Liver (tissue), 9 donors: ENCODE results near the gene WRNIP1. TPM values are rescaled to one million over a fixed set of nuclear protein-coding genes. Genes with fewer than 3 reads are reported as not detected.

Source experiments
- DNase-seq: peaks from one replicate; pipeline ENCODE4 v3.0.0-alpha.2; 2017; ENCODE audit warnings: low spot score
- H3K27ac ChIP-seq, 2 donors: one replicate each; pipeline ENCODE4 v1.7.0; 2013; ENCODE audit warnings: inconsistent platforms in 2 of 2, low read length in 2 of 2, control low read depth in 1 of 2, low read depth in 1 of 2, mild to moderate bottlenecking in 1 of 2
- H3K27me3 ChIP-seq, 4 donors: one replicate each; pipeline versions ENCODE4 v1.6.1 to v1.7.0; 2013; ENCODE audit warnings: low read length in 3 of 4, inconsistent platforms in 1 of 4, mild to moderate bottlenecking in 1 of 4, moderate library complexity in 1 of 4; ENCODE audit not compliant: control insufficient read depth in 4 of 4, insufficient read depth in 4 of 4
- H3K36me3 ChIP-seq, 4 donors: one replicate each; pipeline versions ENCODE4 v1.6.1 to v1.7.0; 2013; ENCODE audit warnings: low read length in 3 of 4, mild to moderate bottlenecking in 3 of 4, low read depth in 1 of 4, moderate library complexity in 1 of 4; ENCODE audit not compliant: control insufficient read depth in 4 of 4, insufficient read depth in 3 of 4
- H3K4me1 ChIP-seq, 4 donors: one replicate each; pipeline versions ENCODE4 v1.6.1 to v1.7.0; 2013; ENCODE audit warnings: low read length in 3 of 4, mild to moderate bottlenecking in 3 of 4, moderate library complexity in 1 of 4; ENCODE audit not compliant: control insufficient read depth in 4 of 4, insufficient read depth in 4 of 4
- H3K4me3 ChIP-seq, 3 donors: one replicate each; pipeline versions ENCODE4 v1.6.1 to v1.7.0; 2013; ENCODE audit warnings: low read length in 3 of 3, control low read depth in 1 of 3, low read depth in 1 of 3, mild to moderate bottlenecking in 1 of 3
- H3K9ac ChIP-seq, 2 donors: one replicate each; pipeline ENCODE4 v1.7.0; 2013; ENCODE audit warnings: low read length in 2 of 2, mild to moderate bottlenecking in 2 of 2, moderate library complexity in 2 of 2, control low read depth in 1 of 2, low read depth in 1 of 2
- H3K9me3 ChIP-seq, 4 donors: one replicate each; pipeline versions ENCODE4 v1.6.1 to v1.7.0; 2013; ENCODE audit warnings: low read length in 3 of 4; ENCODE audit not compliant: control insufficient read depth in 4 of 4
- EGR1 ChIP-seq, 2 donors: IDR thresholded peaks; 2 replicates each; pipeline ENCODE4 v1.6.1; 2016 to 2018; ENCODE audit warnings: antibody characterized with exemption in 2 of 2, low read depth in 2 of 2
- FOXA1 ChIP-seq: IDR thresholded peaks from 2 replicates; pipeline ENCODE4 v1.6.1; 2016; ENCODE audit warnings: antibody characterized with exemption
- FOXA2 ChIP-seq: IDR thresholded peaks from 2 replicates; pipeline ENCODE4 v1.6.1; 2016; ENCODE audit warnings: antibody characterized with exemption
- GABPA ChIP-seq, 2 donors: IDR thresholded peaks in 1 of 2; conservative IDR thresholded peaks in 1 of 2; 2 replicates each; pipeline ENCODE4 v1.6.1; 2016; ENCODE audit warnings: antibody characterized with exemption in 2 of 2, mild to moderate bottlenecking in 1 of 2, moderate library complexity in 1 of 2
- HNF4A ChIP-seq, 2 donors: conservative IDR thresholded peaks; 2 replicates each; pipeline ENCODE4 v1.6.1; 2016; ENCODE audit warnings: antibody characterized with exemption in 2 of 2, mild to moderate bottlenecking in 2 of 2
- HNF4G ChIP-seq: IDR thresholded peaks from 2 replicates; pipeline ENCODE4 v1.6.1; 2016; ENCODE audit warnings: antibody characterized with exemption
- JUND ChIP-seq, 2 donors: IDR thresholded peaks; 2 replicates each; pipeline ENCODE4 v1.6.1; 2016; ENCODE audit warnings: antibody characterized with exemption in 2 of 2
- NR2F2 ChIP-seq: IDR thresholded peaks from 2 replicates; pipeline ENCODE4 v1.6.1; 2016; ENCODE audit warnings: antibody characterized with exemption
- RAD21 ChIP-seq, 2 donors: IDR thresholded peaks; 2 replicates each; pipeline ENCODE4 v1.6.1; 2016; ENCODE audit warnings: antibody characterized with exemption in 2 of 2, mild to moderate bottlenecking in 2 of 2
- RXRA ChIP-seq, 2 donors: IDR thresholded peaks; 2 replicates each; pipeline ENCODE4 v1.6.1; 2017 to 2018; ENCODE audit warnings: antibody characterized with exemption in 2 of 2, mild to moderate bottlenecking in 1 of 2
- SP1 ChIP-seq: IDR thresholded peaks from 2 replicates; pipeline ENCODE4 v1.6.1; 2018; ENCODE audit warnings: antibody characterized with exemption, mild to moderate bottlenecking
- TAF1 ChIP-seq: conservative IDR thresholded peaks from 2 replicates; pipeline ENCODE4 v1.6.1; 2016; ENCODE audit warnings: antibody characterized with exemption, mild to moderate bottlenecking
- YY1 ChIP-seq: IDR thresholded peaks from 2 replicates; pipeline ENCODE4 v1.6.1; 2016; ENCODE audit warnings: antibody characterized with exemption, mild to moderate bottlenecking
- WGBS: extraction: QIAGEN DNeasy Blood & Tissue Kit; methylation state at CpG from one replicate; pipeline ENCODE4 v1.1.7; 2013; 5-methylcytosine and 5-hydroxymethylcytosine counted together
- polyA plus RNA-seq, 2 donors: library from polyadenylated mRNA; stranded (reverse) in 1 of 2; unstranded in 1 of 2; fragments of 200-250 nt in 1 of 2; fragments of >200 nt in 1 of 2; fragmentation: Nextera tagmentation in 1 of 2; extraction: Ambion mirVana in 1 of 2; gene quantifications; one replicate each; pipeline versions ENCODE4 v1.2.1 to v1.2.3, GENCODE V29; 2013 to 2015
- total RNA-seq, 2 donors: library from RNA; depleted of rRNA; stranded (reverse); fragments of >200 nt; gene quantifications; one replicate each; pipeline ENCODE4 v1.2.3, GENCODE V29; 2014
- TF ChIP-seq, protein P1 (sequence below): IDR thresholded peaks from 2 replicates; pipeline ENCODE4 v1.6.1; 2016; ENCODE audit warnings: antibody characterized with exemption
- TF ChIP-seq, protein P2 (sequence below): IDR thresholded peaks from 2 replicates; pipeline ENCODE4 v1.6.1; 2016; ENCODE audit warnings: antibody characterized with exemption
- TF ChIP-seq, protein P3 (sequence below): IDR thresholded peaks from 2 replicates; pipeline ENCODE4 v1.6.1; 2016; ENCODE audit warnings: antibody characterized with exemption, mild to moderate bottlenecking
- TF ChIP-seq, protein P4 (sequence below): IDR thresholded peaks from 2 replicates; pipeline ENCODE4 v1.6.1; 2016; ENCODE audit warnings: antibody characterized with exemption
- TF ChIP-seq, protein P5 (sequence below): fragments of 150-350 bp; IDR thresholded peaks from 2 replicates; pipeline ENCODE4 v1.5.1; 2017; ENCODE audit warnings: improper control_type of control experiment, low read depth, low read length; ENCODE audit not compliant: missing input control
- donor health status: healthy.
- donor health status: healthy.
- donor health status: healthy.
- donor health status: healthy.
- donor health status: healthy.

The WRNIP1 gene
- total and polyA plus RNA-seq, 4 donors = 10.0 to 32.7 (median 23.9) TPM

DNA sequence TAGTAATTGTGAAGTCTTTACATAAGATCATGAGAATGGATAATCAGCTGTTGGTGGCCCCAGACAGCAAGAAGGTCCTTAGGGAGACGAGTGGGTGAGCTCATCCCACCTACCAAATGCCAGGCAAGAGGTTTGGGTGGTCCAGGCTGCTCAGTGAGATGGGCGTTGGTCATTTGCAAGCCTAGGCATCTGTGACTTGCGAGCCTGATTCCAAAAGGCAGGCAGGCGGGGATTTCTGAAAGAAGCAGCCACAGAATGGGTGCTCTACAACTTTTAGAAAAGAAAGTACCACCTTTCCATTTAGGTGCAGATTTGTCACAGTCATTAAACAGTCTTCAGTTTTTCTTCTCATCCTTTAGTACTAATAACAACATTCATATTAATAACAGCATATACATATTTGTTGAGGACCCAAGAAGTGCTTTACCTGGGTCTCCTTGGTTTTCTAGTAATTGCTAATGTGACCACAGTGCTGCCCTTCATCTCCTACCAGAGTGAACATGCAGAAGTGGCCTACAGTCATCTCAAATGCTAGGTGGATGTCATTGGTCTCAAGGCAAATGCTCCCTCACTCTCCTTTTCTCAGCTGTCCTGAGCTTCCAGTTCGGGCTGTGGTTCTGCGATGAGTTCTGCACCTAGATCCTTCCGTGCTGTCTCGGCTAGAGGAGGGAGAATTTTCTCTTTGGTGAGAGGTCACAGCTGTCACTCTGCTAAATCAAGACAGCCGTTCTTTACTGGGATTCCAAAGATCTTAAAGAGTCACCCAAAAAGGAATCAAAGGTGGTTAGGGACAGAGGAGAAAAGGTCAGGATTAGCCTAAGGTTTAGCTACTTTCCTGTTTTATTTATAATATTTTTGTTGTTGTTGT is 2.7 kb downstream of the WRNIP1 start:
- Histone ChIP-seq H3K9me3 (no peaks in the 10 kb centered on the region), H3K4me3 (no peak overlapping the region), H3K4me1 (peaks cover 4 to 44% (median 30%) of the 10 kb centered on the region in 4 donors), H3K36me3 (peaks cover 0 to 3% (median under 1%) of the 10 kb centered on the region in 4 donors), H3K27ac (no peak overlapping the region), H3K9ac (no peak overlapping the region), H3K27me3 (no peaks in the 10 kb centered on the region)
- 68% methylated on average over 9 of the region's 9 CpGs for WGBS
- no peak for DNase-seq
- TF ChIP-seq SP1 (no peak), HNF4A (conservative IDR thresholded peaks at IDR 0.05) (no peak)

DNA sequence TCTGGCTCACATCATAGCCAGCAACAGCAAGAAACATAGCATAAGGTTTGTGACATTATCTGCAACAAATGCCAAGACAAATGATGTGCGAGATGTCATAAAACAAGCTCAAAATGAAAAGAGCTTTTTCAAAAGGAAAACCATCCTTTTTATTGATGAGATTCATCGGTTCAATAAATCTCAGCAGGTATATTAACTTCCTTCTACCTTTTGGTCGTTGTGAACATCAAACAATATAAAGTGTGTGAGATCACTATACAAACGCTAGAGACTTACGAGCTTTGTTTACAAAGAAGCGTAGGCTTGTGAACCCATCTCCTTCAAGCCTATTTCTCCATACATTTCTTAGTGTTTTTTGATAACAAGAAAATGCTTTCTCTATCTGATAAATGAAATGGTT is 3.5 kb downstream of the WRNIP1 start:
- no peaks in the 10 kb centered on the region for H3K27me3 ChIP-seq
- H3K4me3 ChIP-seq = no peak overlapping the region
- TF ChIP-seq YY1 (no peak), TAF1 (no peak), RAD21 (IDR thresholded peaks at IDR 0.05) (no peak), GABPA (IDR thresholded peaks at IDR 0.05 in 1 of 2, conservative IDR thresholded peaks at IDR 0.05 in 1 of 2) (no peak), RXRA (IDR thresholded peaks at IDR 0.05) (no peak), FOXA1 (no peak), HNF4G (no peak), SP1 (no peak), NR2F2 (no peak), FOXA2 (no peak), JUND (IDR thresholded peaks at IDR 0.05) (no peak), EGR1 (IDR thresholded peaks at IDR 0.05; ENCODE audit: low read depth in 2 of 2) (no peak)
- TF ChIP-seq, protein P1, sequence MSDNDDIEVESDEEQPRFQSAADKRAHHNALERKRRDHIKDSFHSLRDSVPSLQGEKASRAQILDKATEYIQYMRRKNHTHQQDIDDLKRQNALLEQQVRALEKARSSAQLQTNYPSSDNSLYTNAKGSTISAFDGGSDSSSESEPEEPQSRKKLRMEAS = no peak
- TF ChIP-seq, protein P2, sequence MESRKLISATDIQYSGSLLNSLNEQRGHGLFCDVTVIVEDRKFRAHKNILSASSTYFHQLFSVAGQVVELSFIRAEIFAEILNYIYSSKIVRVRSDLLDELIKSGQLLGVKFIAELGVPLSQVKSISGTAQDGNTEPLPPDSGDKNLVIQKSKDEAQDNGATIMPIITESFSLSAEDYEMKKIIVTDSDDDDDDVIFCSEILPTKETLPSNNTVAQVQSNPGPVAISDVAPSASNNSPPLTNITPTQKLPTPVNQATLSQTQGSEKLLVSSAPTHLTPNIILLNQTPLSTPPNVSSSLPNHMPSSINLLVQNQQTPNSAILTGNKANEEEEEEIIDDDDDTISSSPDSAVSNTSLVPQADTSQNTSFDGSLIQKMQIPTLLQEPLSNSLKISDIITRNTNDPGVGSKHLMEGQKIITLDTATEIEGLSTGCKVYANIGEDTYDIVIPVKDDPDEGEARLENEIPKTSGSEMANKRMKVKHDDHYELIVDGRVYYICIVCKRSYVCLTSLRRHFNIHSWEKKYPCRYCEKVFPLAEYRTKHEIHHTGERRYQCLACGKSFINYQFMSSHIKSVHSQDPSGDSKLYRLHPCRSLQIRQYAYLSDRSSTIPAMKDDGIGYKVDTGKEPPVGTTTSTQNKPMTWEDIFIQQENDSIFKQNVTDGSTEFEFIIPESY = no peak
- TF ChIP-seq, protein P3, sequence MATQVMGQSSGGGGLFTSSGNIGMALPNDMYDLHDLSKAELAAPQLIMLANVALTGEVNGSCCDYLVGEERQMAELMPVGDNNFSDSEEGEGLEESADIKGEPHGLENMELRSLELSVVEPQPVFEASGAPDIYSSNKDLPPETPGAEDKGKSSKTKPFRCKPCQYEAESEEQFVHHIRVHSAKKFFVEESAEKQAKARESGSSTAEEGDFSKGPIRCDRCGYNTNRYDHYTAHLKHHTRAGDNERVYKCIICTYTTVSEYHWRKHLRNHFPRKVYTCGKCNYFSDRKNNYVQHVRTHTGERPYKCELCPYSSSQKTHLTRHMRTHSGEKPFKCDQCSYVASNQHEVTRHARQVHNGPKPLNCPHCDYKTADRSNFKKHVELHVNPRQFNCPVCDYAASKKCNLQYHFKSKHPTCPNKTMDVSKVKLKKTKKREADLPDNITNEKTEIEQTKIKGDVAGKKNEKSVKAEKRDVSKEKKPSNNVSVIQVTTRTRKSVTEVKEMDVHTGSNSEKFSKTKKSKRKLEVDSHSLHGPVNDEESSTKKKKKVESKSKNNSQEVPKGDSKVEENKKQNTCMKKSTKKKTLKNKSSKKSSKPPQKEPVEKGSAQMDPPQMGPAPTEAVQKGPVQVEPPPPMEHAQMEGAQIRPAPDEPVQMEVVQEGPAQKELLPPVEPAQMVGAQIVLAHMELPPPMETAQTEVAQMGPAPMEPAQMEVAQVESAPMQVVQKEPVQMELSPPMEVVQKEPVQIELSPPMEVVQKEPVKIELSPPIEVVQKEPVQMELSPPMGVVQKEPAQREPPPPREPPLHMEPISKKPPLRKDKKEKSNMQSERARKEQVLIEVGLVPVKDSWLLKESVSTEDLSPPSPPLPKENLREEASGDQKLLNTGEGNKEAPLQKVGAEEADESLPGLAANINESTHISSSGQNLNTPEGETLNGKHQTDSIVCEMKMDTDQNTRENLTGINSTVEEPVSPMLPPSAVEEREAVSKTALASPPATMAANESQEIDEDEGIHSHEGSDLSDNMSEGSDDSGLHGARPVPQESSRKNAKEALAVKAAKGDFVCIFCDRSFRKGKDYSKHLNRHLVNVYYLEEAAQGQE = no peak
- TF ChIP-seq, protein P4, sequence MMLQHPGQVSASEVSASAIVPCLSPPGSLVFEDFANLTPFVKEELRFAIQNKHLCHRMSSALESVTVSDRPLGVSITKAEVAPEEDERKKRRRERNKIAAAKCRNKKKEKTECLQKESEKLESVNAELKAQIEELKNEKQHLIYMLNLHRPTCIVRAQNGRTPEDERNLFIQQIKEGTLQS = no peak
- TF ChIP-seq, protein P5, sequence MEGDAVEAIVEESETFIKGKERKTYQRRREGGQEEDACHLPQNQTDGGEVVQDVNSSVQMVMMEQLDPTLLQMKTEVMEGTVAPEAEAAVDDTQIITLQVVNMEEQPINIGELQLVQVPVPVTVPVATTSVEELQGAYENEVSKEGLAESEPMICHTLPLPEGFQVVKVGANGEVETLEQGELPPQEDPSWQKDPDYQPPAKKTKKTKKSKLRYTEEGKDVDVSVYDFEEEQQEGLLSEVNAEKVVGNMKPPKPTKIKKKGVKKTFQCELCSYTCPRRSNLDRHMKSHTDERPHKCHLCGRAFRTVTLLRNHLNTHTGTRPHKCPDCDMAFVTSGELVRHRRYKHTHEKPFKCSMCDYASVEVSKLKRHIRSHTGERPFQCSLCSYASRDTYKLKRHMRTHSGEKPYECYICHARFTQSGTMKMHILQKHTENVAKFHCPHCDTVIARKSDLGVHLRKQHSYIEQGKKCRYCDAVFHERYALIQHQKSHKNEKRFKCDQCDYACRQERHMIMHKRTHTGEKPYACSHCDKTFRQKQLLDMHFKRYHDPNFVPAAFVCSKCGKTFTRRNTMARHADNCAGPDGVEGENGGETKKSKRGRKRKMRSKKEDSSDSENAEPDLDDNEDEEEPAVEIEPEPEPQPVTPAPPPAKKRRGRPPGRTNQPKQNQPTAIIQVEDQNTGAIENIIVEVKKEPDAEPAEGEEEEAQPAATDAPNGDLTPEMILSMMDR = no peak
- peaks cover 0 to 3% (median under 1%) of the 10 kb centered on the region in 4 donors for H3K36me3 ChIP-seq
- H3K9ac ChIP-seq = no peak overlapping the region
- WGBS = 62% methylated on average over 6 of the region's 6 CpGs
- no peak overlapping the region for H3K27ac ChIP-seq
- H3K4me1 ChIP-seq = peaks cover 4 to 45% (median 30%) of the 10 kb centered on the region in 4 donors
- no peaks in the 10 kb centered on the region for H3K9me3 ChIP-seq
- DNase-seq = no peak
